Thoracic aorta (tissue), 2 donors: ENCODE measurements around the gene APEX2. TPM values are rescaled to one million over a fixed set of nuclear protein-coding genes. Genes with fewer than 3 reads are reported as not detected.

Experiments used
- ATAC-seq: fragments of 150-250 bp; one replicate; pipeline ENCODE4 v1.8.0; 2017; ENCODE audit warnings: low read depth; ENCODE audit not compliant: insufficient number of reproducible peaks, low FRiP score
- DNase-seq: peaks from one replicate; pipeline ENCODE4 v3.0.0-alpha.2; 2020; ENCODE audit warnings: low spot score
- H3K27ac ChIP-seq, 2 donors: fragments of 200-600 bp; sonication (generic); 1 replicate in 1 of 2; 2 replicates in 1 of 2; pipeline ENCODE4 v1.5.1; 2016; ENCODE audit warnings: mild to moderate bottlenecking in 2 of 2, moderate library complexity in 2 of 2
- H3K27me3 ChIP-seq: fragments of 200-600 bp; sonication (generic); replicated peaks from 2 replicates; pipeline ENCODE4 v1.6.0; 2016; ENCODE audit warnings: mild to moderate bottlenecking; ENCODE audit not compliant: insufficient read depth
- H3K36me3 ChIP-seq: fragments of 200-600 bp; sonication (generic); one replicate; pipeline ENCODE4 v1.5.1; 2016
- H3K4me1 ChIP-seq, 2 donors: fragments of 200-600 bp; sonication (generic); 1 replicate in 1 of 2; 2 replicates in 1 of 2; pipeline versions ENCODE4 v1.5.1 to v1.6.0; 2016; ENCODE audit warnings: low read depth in 2 of 2, mild to moderate bottlenecking in 1 of 2; ENCODE audit not compliant: control insufficient read depth in 1 of 2
- H3K4me3 ChIP-seq: fragments of 200-600 bp; sonication (generic); 2 replicates; pipeline ENCODE4 v1.5.1; 2016; ENCODE audit warnings: mild to moderate bottlenecking
- H3K9me3 ChIP-seq: fragments of 200-600 bp; sonication (generic); 2 replicates; pipeline ENCODE4 v1.5.1; 2016
- CTCF ChIP-seq: fragments of 200-600 bp; sonication (generic); IDR thresholded peaks from one replicate; pipeline ENCODE4 v1.5.1; 2019; ENCODE audit warnings: antibody characterized with exemption
- total RNA-seq, 2 donors: library from RNA; depleted of rRNA; stranded (reverse); fragments of >200 nt; gene quantifications; one replicate each; pipeline versions ENCODE4 v1.1.0 to v1.2.3, GENCODE V29; 2016

Gene APEX2
- total RNA-seq, 2 donors from 2014 or later: 6.8 to 9.6 TPM

GRCh38 chrX:54994099-54994498 is 6.1 kb upstream of the APEX2 start, which contains the start of gene PFKFB1:
Gene PFKFB1, minus strand, starts transcription at chrX:54994188. Its CDS starts 181 bp downstream, at chrX:54994007.
- ATAC-seq (no peak), DNase-seq (no peak)
- no peaks in the 10 kb centered on the region for H3K9me3 ChIP-seq
- no peak within 1 kb of the TSS for H3K4me3 ChIP-seq
- TF ChIP-seq CTCF: no peak
- no peaks in the 10 kb centered on the region for H3K36me3 ChIP-seq
- H3K27ac ChIP-seq: no peak within 1 kb of the TSS
- no peaks in the 10 kb centered on the region for H3K4me1 ChIP-seq
- no peaks in the 10 kb centered on the region for H3K27me3 ChIP-seq

GRCh38 chrX:54994668-54995351 is 5.4 kb upstream of the APEX2 start:
- DNase-seq (no peak), ATAC-seq (no peak)
- no peak for TF ChIP-seq CTCF
- H3K27ac ChIP-seq: no peak overlapping the region
- no peaks in the 10 kb centered on the region for H3K27me3 ChIP-seq
- H3K36me3 ChIP-seq: no peaks in the 10 kb centered on the region
- no peaks in the 10 kb centered on the region for H3K9me3 ChIP-seq
- H3K4me1 ChIP-seq: no peaks in the 10 kb centered on the region
- no peak overlapping the region for H3K4me3 ChIP-seq

- ATAC-seq (no peak), DNase-seq (no peak)
- H3K36me3 ChIP-seq: no peaks in the 10 kb centered on the region
- no peaks in the 10 kb centered on the region for H3K4me1 ChIP-seq
- H3K9me3 ChIP-seq: no peaks in the 10 kb centered on the region
- no peak for TF ChIP-seq CTCF
- H3K27ac ChIP-seq: no peak overlapping the region
- no peaks in the 10 kb centered on the region for H3K27me3 ChIP-seq
- H3K4me3 ChIP-seq: no peak overlapping the region
Measured at GRCh38 chrX:54995621-54996020, 4.5 kb upstream of the APEX2 start.

- ATAC-seq: no peak
- Histone ChIP-seq H3K4me3 (no peak overlapping the region), H3K9me3 (no peaks in the 10 kb centered on the region), H3K27ac (no peak overlapping the region), H3K27me3 (no peaks in the 10 kb centered on the region), H3K4me1 (peaks cover 17 to 21% of the 10 kb centered on the region in 2 donors), H3K36me3 (peaks cover 4% of the 10 kb centered on the region)
- no peak for DNase-seq
- no peak for TF ChIP-seq CTCF
Measured at GRCh38 chrX:55004231-55004630, 4.1 kb downstream of the APEX2 start.

GRCh38 chrX:55005256-55005655 is 5.1 kb downstream of the APEX2 start:
- Histone ChIP-seq H3K27me3 (no peaks in the 10 kb centered on the region), H3K27ac (no peak overlapping the region), H3K36me3 (peaks cover 4% of the 10 kb centered on the region), H3K4me1 (peaks cover 17 to 21% of the 10 kb centered on the region in 2 donors), H3K4me3 (no peak overlapping the region), H3K9me3 (no peaks in the 10 kb centered on the region)
- TF ChIP-seq CTCF: no peak
- DNase-seq: no peak
- no peak for ATAC-seq
